DOHH2 (cell line): ENCODE results near the gene SCN11A.

ENCODE experiments used
- EZH2phosphoT487 ChIP-seq: fragments of 200-600 bp; sonication (generic); IDR thresholded peaks from 2 replicates; pipeline ENCODE4 v1.6.1; 2017; ENCODE audit warnings: borderline replicate concordance, mild to moderate bottlenecking, antibody characterized with exemption, low read length, moderate library complexity, mixed read lengths
- TF ChIP-seq, protein P1 (sequence below): fragments of 200-600 bp; sonication (generic); IDR thresholded peaks from one replicate; pipeline ENCODE4 v1.5.1; 2014; ENCODE audit warnings: antibody characterized with exemption, mild to moderate bottlenecking, low read depth, low read length; ENCODE audit not compliant: poor library complexity, severe bottlenecking

DNA sequence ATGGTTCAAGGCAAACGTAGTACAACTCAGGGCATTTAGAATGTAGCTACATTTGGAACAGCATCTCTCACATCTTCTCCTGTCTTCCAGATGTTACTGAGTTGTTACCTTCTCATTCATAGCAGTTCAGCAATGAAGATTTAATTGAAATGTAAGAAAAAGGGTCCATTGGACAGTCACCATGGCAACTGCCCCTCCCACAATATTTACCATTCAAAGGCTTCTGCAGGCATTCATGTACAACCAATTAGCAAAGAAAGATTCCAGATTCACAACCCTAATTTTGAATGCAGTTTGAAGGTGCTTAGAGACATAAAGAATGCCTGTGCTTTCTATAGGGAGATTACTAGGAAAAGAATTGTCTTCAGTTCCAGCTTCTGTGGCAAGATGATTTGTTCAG is 22.2 kb downstream of the SCN11A start:
- TF ChIP-seq, protein P1, sequence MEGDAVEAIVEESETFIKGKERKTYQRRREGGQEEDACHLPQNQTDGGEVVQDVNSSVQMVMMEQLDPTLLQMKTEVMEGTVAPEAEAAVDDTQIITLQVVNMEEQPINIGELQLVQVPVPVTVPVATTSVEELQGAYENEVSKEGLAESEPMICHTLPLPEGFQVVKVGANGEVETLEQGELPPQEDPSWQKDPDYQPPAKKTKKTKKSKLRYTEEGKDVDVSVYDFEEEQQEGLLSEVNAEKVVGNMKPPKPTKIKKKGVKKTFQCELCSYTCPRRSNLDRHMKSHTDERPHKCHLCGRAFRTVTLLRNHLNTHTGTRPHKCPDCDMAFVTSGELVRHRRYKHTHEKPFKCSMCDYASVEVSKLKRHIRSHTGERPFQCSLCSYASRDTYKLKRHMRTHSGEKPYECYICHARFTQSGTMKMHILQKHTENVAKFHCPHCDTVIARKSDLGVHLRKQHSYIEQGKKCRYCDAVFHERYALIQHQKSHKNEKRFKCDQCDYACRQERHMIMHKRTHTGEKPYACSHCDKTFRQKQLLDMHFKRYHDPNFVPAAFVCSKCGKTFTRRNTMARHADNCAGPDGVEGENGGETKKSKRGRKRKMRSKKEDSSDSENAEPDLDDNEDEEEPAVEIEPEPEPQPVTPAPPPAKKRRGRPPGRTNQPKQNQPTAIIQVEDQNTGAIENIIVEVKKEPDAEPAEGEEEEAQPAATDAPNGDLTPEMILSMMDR, result no peak
- no peak for TF ChIP-seq EZH2phosphoT487
